GM12875 (cell line): ENCODE measurements around the gene CYP21A2.

Experiments used
- H3K4me3 ChIP-seq: one replicate; pipeline ENCODE4 v1.5.1; 2011; ENCODE audit warnings: low read depth, low read length, control low read depth
- CTCF ChIP-seq: IDR thresholded peaks from 2 replicates; pipeline ENCODE4 v1.5.1; 2011; ENCODE audit warnings: low read depth, mild to moderate bottlenecking, control low read depth, inconsistent platforms, low read length, moderate library complexity, borderline replicate concordance; ENCODE audit not compliant: insufficient read depth

Gene CYP21A2

GRCh38 chr6:32069460-32069859 lies 31.2 kb downstream of the CYP21A2 start:
- TF ChIP-seq CTCF = no peak
- H3K4me3 ChIP-seq = no peak overlapping the region

GRCh38 chr6:32069878-32070515 lies 31.8 kb downstream of the CYP21A2 start:
- H3K4me3 ChIP-seq = no peak overlapping the region
- TF ChIP-seq CTCF = no peak

GRCh38 chr6:32070814-32071543 lies 32.8 kb downstream of the CYP21A2 start:
- no peak for TF ChIP-seq CTCF
- no peak overlapping the region for H3K4me3 ChIP-seq

GRCh38 chr6:32073101-32073500 lies 34.9 kb downstream of the CYP21A2 start:
- TF ChIP-seq CTCF = no peak
- no peak overlapping the region for H3K4me3 ChIP-seq

GRCh38 chr6:32073613-32074012 lies 35.4 kb downstream of the CYP21A2 start:
- H3K4me3 ChIP-seq = no peak overlapping the region

GRCh38 chr6:32074996-32075532 lies 36.8 kb downstream of the CYP21A2 start:
- no peak for TF ChIP-seq CTCF

More at GRCh38 chr6:32073613-32074012, 35.4 kb downstream of the CYP21A2 start:
- no peak for TF ChIP-seq CTCF

GRCh38 chr6:32075781-32076180 lies 37.6 kb downstream of the CYP21A2 start:
- no peak for TF ChIP-seq CTCF
- no peak overlapping the region for H3K4me3 ChIP-seq

More at GRCh38 chr6:32074996-32075532, 36.8 kb downstream of the CYP21A2 start:
- H3K4me3 ChIP-seq = no peak overlapping the region
